ENCODE results near the gene EIF6.
A peak's percentile ranks its signal among the peaks of the same experiment; 100 is the strongest.

The EIF6 gene

DNA sequence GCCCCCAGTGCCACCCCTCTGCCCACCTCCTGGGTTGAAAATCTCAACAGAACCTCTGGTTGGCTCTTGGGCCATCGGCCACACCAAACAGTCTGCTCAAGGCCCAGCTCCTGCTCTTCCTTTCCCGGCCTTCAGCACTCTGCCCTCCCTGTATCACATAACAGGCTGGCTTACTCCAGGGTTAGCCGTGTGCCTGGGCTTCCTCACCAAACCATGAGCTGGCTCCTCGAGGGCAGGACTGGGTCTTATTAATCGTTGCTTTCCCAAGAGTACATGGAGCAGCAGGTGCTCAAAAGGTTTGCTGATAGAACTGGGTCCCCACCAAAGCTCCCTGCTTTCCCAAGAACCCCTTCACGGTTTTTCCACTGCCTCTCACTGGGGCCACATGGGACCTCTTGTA is 20.4 kb upstream of the EIF6 start:
- no peak overlapping the region for H3K4me3 ChIP-seq (ENCODE audit: low read depth, low read length)
- TF ChIP-seq, protein P1, sequence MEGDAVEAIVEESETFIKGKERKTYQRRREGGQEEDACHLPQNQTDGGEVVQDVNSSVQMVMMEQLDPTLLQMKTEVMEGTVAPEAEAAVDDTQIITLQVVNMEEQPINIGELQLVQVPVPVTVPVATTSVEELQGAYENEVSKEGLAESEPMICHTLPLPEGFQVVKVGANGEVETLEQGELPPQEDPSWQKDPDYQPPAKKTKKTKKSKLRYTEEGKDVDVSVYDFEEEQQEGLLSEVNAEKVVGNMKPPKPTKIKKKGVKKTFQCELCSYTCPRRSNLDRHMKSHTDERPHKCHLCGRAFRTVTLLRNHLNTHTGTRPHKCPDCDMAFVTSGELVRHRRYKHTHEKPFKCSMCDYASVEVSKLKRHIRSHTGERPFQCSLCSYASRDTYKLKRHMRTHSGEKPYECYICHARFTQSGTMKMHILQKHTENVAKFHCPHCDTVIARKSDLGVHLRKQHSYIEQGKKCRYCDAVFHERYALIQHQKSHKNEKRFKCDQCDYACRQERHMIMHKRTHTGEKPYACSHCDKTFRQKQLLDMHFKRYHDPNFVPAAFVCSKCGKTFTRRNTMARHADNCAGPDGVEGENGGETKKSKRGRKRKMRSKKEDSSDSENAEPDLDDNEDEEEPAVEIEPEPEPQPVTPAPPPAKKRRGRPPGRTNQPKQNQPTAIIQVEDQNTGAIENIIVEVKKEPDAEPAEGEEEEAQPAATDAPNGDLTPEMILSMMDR (IDR thresholded peaks at IDR 0.05; ENCODE audit: insufficient read depth, low read depth, low read length, missing control alignments), result no peak
- no peak for DNase-seq (ENCODE audit: low read depth)

DNA sequence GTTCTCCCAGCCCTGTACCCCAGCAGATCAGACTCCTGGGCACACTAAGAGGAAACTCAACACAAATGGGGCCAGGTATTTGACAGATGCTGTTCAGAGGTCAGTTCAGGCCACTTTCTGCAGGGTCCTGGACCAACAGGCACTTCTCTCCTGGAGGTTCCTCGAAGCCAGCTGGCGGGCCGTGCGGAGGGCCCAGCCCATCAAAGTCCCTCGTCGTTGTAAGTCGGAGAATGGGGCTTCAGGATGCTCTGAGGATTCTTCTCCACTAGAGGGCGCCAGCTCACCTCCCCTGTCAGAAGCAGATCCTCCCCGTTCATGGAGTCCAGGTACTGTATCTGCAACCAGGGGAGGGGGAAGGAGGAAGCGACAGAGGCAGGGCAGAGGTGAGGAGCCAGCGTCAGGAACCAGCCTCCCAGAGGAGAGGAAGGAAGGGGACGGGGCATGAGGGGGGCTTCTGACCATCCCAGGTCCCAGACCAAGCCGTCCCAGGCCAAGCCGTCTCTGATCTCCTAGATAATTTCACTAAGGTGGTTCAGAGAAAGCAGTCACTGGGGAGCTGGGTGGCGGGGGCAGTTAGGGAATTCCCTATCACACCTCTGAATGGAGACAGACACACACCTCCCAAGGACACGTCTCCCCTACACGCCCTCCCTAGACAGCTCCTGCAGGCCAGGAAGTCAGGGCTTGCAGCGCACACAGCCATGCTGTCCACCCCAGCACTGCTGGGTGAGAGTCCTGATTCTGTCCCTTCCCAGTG is 19.3 kb upstream of the EIF6 start:
- peak; percentile 93 for DNase-seq (ENCODE audit: low read depth)
- no peak overlapping the region for H3K4me3 ChIP-seq (ENCODE audit: low read depth, low read length)
- TF ChIP-seq, protein P1 (IDR thresholded peaks at IDR 0.05; ENCODE audit: insufficient read depth, low read depth, low read length, missing control alignments), result peak; percentile 93

DNA sequence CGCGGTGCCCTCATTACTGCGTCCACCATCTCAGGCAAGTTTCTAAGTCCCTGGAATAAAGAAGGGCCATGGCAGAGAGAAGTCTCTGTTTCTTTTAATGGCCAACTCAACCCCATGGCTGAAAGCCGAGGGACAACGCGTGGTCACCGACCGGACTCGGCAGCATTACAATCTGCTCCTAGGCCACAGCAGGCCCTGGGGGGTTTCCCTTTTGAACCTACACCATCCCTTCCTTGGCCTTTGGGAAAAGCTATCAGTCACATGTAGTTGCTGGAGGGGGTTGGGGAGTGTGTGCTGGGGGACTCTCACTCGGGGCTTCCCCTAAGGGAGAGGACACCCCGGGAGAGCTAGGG is 18.8 kb upstream of the EIF6 start:
- no peak for DNase-seq (ENCODE audit: low read depth)
- TF ChIP-seq, protein P1 (IDR thresholded peaks at IDR 0.05; ENCODE audit: insufficient read depth, low read depth, low read length, missing control alignments), result no peak
- no peak overlapping the region for H3K4me3 ChIP-seq (ENCODE audit: low read depth, low read length)

DNA sequence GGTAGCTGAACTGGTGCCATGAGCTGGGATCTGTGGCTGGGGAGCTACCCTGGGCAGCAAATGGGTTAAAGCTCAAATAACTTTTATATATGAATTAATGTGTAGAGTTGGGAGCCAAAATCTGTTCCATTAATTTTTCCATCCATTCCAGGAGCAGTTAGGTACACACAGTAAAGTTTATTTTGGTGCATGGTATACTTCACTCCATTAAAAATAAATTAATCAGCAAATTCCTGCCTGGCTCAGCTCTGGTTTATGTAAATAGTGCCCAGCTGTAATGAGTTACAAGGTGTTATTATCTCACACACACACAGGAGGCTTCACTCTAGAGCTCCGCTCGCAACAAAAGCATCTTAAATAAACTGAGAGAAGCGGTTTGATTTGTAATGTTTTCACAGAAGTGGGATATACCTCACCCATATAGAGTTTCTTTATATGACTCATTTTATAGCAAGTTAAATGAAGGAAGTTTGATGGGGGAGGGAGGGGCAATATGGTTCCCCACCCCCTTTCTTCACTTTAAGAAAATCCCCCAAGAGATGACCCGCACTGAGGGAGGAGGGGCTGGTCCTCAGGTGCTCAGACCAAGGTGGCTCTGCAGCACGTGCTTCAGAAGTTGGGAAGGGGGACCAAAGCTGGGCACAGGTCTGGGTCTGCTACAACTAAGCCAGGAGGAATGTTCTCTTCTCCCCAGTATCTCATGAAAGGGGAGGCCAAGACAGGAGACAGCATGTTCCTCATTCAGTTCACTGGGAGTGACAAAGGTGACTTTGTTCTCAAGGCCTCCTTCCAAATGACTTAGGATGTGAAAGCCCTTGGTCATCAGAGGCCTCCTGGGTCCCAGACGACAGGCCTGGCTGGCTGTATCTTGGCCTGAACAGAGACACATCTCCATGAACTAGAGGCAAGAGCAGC is 18.1 kb upstream of the EIF6 start:
- DNase-seq (ENCODE audit: low read depth), result no peak
- TF ChIP-seq, protein P1 (IDR thresholded peaks at IDR 0.05; ENCODE audit: insufficient read depth, low read depth, low read length, missing control alignments), result no peak
- H3K4me3 ChIP-seq (ENCODE audit: low read depth, low read length), result no peak overlapping the region

DNA sequence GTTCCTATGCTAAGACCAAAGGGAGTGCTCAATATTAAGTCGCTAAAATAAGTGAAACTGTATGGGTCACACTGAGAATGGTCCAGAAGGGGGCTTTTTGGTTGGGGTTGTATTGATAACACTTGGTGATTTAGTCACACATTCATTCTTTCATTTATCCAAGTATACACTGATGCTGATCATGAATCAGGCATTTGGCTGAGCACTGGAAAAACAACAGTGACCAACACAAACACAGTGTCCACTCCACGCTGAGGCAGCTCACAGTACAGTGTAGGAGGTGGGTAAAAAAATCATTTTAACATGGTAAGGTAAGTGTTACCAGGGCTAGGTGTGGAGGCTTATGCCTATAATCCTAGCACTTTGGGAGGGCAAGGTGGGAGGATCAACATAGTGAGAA is 16.9 kb upstream of the EIF6 start:
- H3K4me3 ChIP-seq (ENCODE audit: low read depth, low read length), result no peak overlapping the region
- no peak for DNase-seq (ENCODE audit: low read depth)
- TF ChIP-seq, protein P1 (IDR thresholded peaks at IDR 0.05; ENCODE audit: insufficient read depth, low read depth, low read length, missing control alignments), result no peak

DNA sequence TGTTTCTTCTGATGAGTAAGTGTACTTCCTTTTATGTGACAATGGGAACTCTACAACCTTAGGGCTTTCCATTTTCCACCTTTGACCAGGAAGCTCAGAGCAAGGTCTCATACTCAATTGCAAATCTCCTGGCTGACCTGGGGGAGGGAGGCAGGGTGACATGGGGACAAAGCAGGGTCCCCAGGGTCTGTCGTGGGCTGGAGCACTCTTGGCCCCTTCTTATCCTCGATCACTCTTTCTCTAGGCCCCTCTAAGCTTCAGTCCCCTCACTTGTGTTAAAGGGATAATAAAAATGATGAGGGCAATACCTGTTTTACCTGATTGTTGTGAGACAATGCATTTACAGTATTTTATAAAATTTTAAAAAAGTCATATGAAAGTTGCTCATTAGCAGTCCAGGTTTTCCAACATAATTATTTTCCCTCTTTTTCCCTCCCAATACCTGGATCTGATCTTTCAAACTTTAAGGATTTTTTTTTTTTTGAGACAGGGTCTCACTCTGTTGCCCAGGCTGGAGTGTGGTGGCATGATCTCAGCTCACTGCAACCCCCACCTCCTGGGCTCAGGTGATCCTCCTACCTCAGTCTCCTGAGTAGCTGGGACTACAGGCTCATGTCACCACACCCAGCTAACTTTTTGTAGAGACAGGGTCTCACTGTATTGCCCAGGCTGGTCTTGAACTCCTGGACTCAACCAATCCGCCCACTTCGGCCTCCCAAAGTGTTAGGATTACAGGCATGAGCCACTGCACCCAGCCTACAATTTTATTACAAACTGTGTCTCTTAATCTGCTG is 16.1 kb upstream of the EIF6 start:
- TF ChIP-seq, protein P1 (IDR thresholded peaks at IDR 0.05; ENCODE audit: insufficient read depth, low read depth, low read length, missing control alignments), result no peak
- no peak overlapping the region for H3K4me3 ChIP-seq (ENCODE audit: low read depth, low read length)
- no peak for DNase-seq (ENCODE audit: low read depth)
